ENCODE data around the gene TDRKH. TPM values are rescaled to one million over a fixed set of nuclear protein-coding genes. Genes with fewer than 3 reads are reported as not detected.
"Not testable (repeated sequence)": the region's sequence is repeated elsewhere in the genome, so short reads cannot be mapped to it uniquely, and the experiment has no call there.

Gene TDRKH
- total RNA-seq, 5 donors from 2014 or later (not counting 1 experiment from before 2014, with no cell fraction given) = 9.6 to 26.3 (median 22.1) TPM

DNA sequence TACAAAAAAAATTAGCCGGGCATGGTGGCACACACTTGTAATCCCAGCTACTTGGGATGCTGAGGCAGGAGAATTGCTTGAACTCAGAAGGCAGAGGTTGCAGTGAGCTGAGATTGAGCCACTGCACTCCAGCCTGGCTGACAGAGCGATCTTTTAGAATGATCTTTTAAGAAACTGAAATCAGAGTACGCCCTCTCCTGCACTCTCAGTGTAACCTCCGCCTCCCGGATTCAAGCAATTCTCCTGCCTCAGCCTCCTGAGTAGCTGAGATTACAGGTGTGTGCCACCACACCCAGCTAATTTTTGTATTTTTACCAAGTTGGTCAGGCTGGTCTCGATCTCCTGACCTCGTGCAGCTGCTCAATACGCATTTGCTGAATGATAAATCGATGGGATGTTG is 56.3 kb downstream of the TDRKH start:
- H3K27ac Mint-ChIP-seq; H3K9me3 ChIP-seq; H3K4me3 Mint-ChIP-seq; POLR2A ChIA-PET; H3K4me1 ChIP-seq (ENCODE audit: control insufficient read depth in 1 of 2, extremely low read depth in 1 of 2, insufficient read depth in 2 of 2, low read length in 2 of 2); H3K27ac ChIP-seq (ENCODE audit: low read length); H3K36me3 Mint-ChIP-seq; CTCF ChIA-PET; H3K36me3 ChIP-seq (ENCODE audit: control insufficient read depth in 2 of 2, extremely low read depth in 1 of 2, insufficient read depth in 1 of 2, low read length in 1 of 2); H3K4me1 Mint-ChIP-seq; ATAC-seq (replicated peaks in 1 of 4); DNase-seq; H3K4me3 ChIP-seq (ENCODE audit: control insufficient read depth in 1 of 2, extremely low read depth in 1 of 2, low read length in 1 of 2): not testable (repeated sequence)
- Mint-ChIP-seq H3K27me3 (peaks cover 16 to 23% of the 10 kb centered on the region in 2 donors), H3K9me3 (peaks cover 8 to 13% (median 9%) of the 10 kb centered on the region in 3 donors)
- WGBS (ENCODE audit: insufficient coverage) = 77% methylated on average over 9 of the region's 9 CpGs
- H3K27me3 ChIP-seq (replicated peaks in 1 of 2; ENCODE audit: control insufficient read depth in 2 of 2, extremely low read depth in 1 of 2, insufficient read depth in 2 of 2, low read length in 1 of 2) = peaks cover 0 to 17% of the 10 kb centered on the region in 2 experiments

DNA sequence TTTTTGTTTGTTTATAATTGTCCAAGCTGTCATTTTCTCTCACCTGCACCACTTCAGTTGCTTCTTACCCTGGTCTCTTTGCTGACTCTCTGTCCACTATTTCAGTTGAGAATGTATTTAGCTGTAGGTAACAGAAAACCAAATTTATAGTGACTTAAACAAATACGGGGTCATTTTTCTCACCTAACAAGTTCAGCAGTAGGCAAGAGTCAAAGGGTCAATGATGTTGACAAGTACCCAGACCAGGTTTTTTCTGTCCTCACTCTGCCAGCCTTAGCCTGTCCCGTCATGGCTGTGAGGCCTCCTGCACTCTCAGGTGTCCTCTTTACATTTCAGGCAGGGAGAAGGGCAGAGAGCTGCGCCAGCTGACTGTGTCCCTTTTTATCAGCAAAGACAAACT is 57.2 kb downstream of the TDRKH start:
- POLR2A ChIA-PET = interaction anchor here in 1 of 2 donors (0.6 kb wide), 1 partner anchor 248 kb away, joined by 11 read pairs; no protein-coding TSS in a partner anchor
- no peaks in the 10 kb centered on the region for H3K36me3 ChIP-seq (ENCODE audit: control insufficient read depth in 2 of 2, extremely low read depth in 1 of 2, insufficient read depth in 1 of 2, low read length in 1 of 2)
- no peak overlapping the region for H3K27ac ChIP-seq (ENCODE audit: low read length)
- peaks cover 0 to 4% (median 0%) of the 10 kb centered on the region in 3 donors for H3K4me1 Mint-ChIP-seq
- H3K4me3 ChIP-seq (ENCODE audit: control insufficient read depth in 1 of 2, extremely low read depth in 1 of 2, low read length in 1 of 2) = no peak overlapping the region
- ATAC-seq (replicated peaks in 1 of 4) (no peak), DNase-seq (no peak)
- no peaks in the 10 kb centered on the region for H3K9me3 ChIP-seq
- peaks cover 21 to 32% of the 10 kb centered on the region in 2 donors for H3K27me3 Mint-ChIP-seq
- CTCF ChIA-PET = no interaction called here
- WGBS (ENCODE audit: insufficient coverage) = 90% methylated on average over 2 of the region's 3 CpGs
- no peaks in the 10 kb centered on the region for H3K4me1 ChIP-seq (ENCODE audit: control insufficient read depth in 1 of 2, extremely low read depth in 1 of 2, insufficient read depth in 2 of 2, low read length in 2 of 2)
- peaks cover 0 to 23% of the 10 kb centered on the region in 2 experiments for H3K27me3 ChIP-seq (replicated peaks in 1 of 2; ENCODE audit: control insufficient read depth in 2 of 2, extremely low read depth in 1 of 2, insufficient read depth in 2 of 2, low read length in 1 of 2)
- no peak overlapping the region for H3K4me3 Mint-ChIP-seq
- H3K27ac Mint-ChIP-seq = no peak overlapping the region
- peaks cover 7 to 10% (median 8%) of the 10 kb centered on the region in 3 donors for H3K9me3 Mint-ChIP-seq
- H3K36me3 Mint-ChIP-seq = peaks cover 1% of the 10 kb centered on the region

DNA sequence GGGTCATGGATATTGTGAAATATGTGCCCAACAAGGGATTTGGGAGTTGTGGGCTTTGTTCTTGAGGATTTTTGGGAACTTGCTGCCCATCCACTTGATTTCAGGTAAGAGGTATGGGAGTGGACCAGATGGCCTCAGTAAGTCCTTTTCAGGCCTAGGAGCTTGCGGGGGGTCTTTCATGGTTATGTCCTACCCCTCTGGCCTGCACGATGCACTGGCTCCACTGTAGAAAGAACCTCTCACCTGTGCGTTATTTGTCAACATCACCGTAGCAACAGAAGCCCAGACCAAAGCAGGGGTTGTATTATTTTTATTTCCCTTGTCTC is 60.4 kb downstream of the TDRKH start:
- POLR2A ChIA-PET = interaction anchor here in 1 of 2 donors (0.7 kb wide), 1 partner anchor 101 kb away, joined by 3 read pairs; no protein-coding TSS in a partner anchor

DNA sequence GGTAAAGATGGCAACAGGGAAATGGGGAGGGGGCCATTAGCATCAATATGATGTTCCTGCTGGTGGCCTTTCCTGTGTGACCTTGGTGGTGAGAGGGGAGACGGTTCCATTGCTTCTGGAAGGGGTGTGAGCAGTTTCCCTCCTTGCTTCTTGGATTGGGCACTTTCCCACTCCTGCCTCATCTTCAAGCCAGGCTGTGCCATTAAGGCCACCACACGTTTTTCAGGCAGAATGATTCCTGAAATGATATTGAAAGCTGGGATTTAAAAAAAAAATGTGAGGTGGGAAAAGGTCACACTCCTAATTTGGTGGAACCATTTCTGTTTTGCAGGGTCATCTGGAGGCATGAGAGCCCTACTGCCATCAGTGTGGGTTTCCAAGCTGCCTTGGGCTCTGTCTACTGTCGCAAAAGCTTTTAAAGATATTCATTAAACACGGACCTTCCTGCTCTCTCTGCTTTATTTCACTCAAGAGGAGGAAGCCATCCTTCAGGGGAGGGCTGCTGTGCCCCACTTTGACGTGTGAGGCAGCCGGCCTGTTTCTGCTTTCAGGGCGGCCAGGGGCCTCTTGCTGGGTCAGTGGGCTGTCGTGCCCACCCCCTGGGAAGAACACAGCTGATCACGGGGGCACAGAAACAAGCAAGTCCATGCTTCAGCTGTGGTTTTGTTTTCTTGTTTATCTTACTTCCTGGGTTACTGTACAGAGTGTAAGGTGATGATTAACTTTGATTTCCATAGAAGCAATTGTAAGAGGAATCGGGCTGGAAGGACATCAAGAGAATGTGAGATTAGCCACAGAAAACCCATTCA is 60.9 kb downstream of the TDRKH start:
- H3K36me3 ChIP-seq (ENCODE audit: control insufficient read depth in 2 of 2, extremely low read depth in 1 of 2, insufficient read depth in 1 of 2, low read length in 1 of 2) = no peaks in the 10 kb centered on the region
- no peaks in the 10 kb centered on the region for H3K9me3 ChIP-seq
- H3K27ac ChIP-seq (ENCODE audit: low read length) = no peak overlapping the region
- Mint-ChIP-seq H3K4me1 (no peaks in the 10 kb centered on the region), H3K36me3 (no peaks in the 10 kb centered on the region), H3K4me3 (no peak overlapping the region), H3K27me3 (peaks cover 37 to 62% of the 10 kb centered on the region in 2 donors), H3K27ac (no peak overlapping the region), H3K9me3 (no peaks in the 10 kb centered on the region)
- WGBS (ENCODE audit: insufficient coverage) = 66% methylated on average over 6 of the region's 10 CpGs
- H3K4me3 ChIP-seq (ENCODE audit: control insufficient read depth in 1 of 2, extremely low read depth in 1 of 2, low read length in 1 of 2) = no peak overlapping the region
- ATAC-seq (replicated peaks in 1 of 4) (no peak), DNase-seq (no peak)
- H3K4me1 ChIP-seq (ENCODE audit: control insufficient read depth in 1 of 2, extremely low read depth in 1 of 2, insufficient read depth in 2 of 2, low read length in 2 of 2) = no peaks in the 10 kb centered on the region
- CTCF ChIA-PET = interaction anchor here (0.5 to 0.9 kb wide), 2 partner anchors 16 to 479 kb away, joined by 3 to 4 read pairs; no protein-coding TSS in a partner anchor
- peaks cover 3 to 40% of the 10 kb centered on the region in 2 experiments for H3K27me3 ChIP-seq (replicated peaks in 1 of 2; ENCODE audit: control insufficient read depth in 2 of 2, extremely low read depth in 1 of 2, insufficient read depth in 2 of 2, low read length in 1 of 2)
- POLR2A ChIA-PET = interaction anchor here in 1 of 2 donors (0.7 kb wide), 1 partner anchor 101 kb away, joined by 3 read pairs; no protein-coding TSS in a partner anchor

More for the DNA sequence above, 60.4 kb downstream of the TDRKH start:
- no peak for ATAC-seq (replicated peaks in 1 of 4)
- Mint-ChIP-seq H3K36me3 (no peaks in the 10 kb centered on the region), H3K9me3 (no peaks in the 10 kb centered on the region), H3K4me3 (no peak overlapping the region), H3K4me1 (peaks cover 0 to 1% (median 0%) of the 10 kb centered on the region in 3 donors), H3K27me3 (peaks cover 36 to 61% of the 10 kb centered on the region in 2 donors), H3K27ac (no peak overlapping the region)
- no CpG with 5 or more reads among the region's 4 CpGs for WGBS (ENCODE audit: insufficient coverage)
- peaks cover 3 to 35% of the 10 kb centered on the region in 2 experiments for H3K27me3 ChIP-seq (replicated peaks in 1 of 2; ENCODE audit: control insufficient read depth in 2 of 2, extremely low read depth in 1 of 2, insufficient read depth in 2 of 2, low read length in 1 of 2)
- no peak for DNase-seq
- no peaks in the 10 kb centered on the region for H3K9me3 ChIP-seq
- CTCF ChIA-PET = no interaction called here
- H3K4me3 ChIP-seq (ENCODE audit: control insufficient read depth in 1 of 2, extremely low read depth in 1 of 2, low read length in 1 of 2) = no peak overlapping the region
- H3K27ac ChIP-seq (ENCODE audit: low read length) = no peak overlapping the region
- H3K4me1 ChIP-seq (ENCODE audit: control insufficient read depth in 1 of 2, extremely low read depth in 1 of 2, insufficient read depth in 2 of 2, low read length in 2 of 2) = no peaks in the 10 kb centered on the region
- H3K36me3 ChIP-seq (ENCODE audit: control insufficient read depth in 2 of 2, extremely low read depth in 1 of 2, insufficient read depth in 1 of 2, low read length in 1 of 2) = no peaks in the 10 kb centered on the region

DNA sequence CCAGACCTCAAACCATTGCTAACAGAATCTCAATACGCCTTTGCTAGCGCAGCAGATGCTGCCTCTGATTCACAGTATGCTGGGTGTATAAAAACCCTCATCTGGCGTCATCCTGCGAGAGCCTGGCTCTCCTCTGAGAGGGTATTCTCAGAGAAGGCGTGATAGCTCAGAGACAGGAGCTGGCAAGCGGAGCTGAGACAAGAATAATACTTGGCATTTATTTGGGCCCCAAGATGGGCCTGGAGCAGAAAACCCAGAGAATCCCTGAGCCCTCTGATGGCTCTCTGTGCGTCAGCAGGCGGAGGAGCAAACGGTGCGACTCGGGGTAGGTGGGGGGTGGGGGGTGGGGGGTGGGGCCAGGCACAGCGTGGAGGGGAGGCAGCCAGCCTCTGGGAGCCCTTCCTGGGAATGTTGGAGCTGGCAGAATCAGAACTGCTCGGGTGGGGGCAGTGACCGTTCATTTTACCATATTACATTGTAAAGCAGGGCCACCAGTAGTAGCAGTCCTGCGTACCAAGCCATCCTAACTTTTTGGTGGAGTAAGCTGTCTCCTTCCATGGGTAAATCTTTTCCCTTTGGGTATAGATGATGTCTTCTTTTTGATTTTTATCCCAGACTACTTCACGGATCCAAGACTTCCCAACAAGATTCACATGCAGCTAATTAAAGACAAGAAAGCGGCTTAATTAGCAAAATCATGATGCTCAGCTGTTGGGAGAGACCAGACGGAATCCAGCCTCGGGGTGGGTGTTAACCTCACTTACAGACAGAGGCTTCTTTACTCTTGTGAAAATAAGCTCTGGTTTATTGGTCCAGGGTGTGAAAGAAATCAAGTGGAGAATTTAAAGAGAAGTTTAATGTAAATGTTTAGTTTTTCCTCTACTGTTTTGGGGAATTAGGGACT is 61.9 kb downstream of the TDRKH start:
- Histone ChIP-seq H3K9me3 (no peaks in the 10 kb centered on the region), H3K4me1 (ENCODE audit: control insufficient read depth in 1 of 2, extremely low read depth in 1 of 2, insufficient read depth in 2 of 2, low read length in 2 of 2) (no peaks in the 10 kb centered on the region), H3K27me3 (replicated peaks in 1 of 2; ENCODE audit: control insufficient read depth in 2 of 2, extremely low read depth in 1 of 2, insufficient read depth in 2 of 2, low read length in 1 of 2) (peaks cover 7 to 45% of the 10 kb centered on the region in 2 experiments), H3K27ac (ENCODE audit: low read length) (no peak overlapping the region), H3K4me3 (ENCODE audit: control insufficient read depth in 1 of 2, extremely low read depth in 1 of 2, low read length in 1 of 2) (no peak overlapping the region), H3K36me3 (ENCODE audit: control insufficient read depth in 2 of 2, extremely low read depth in 1 of 2, insufficient read depth in 1 of 2, low read length in 1 of 2) (no peaks in the 10 kb centered on the region)
- no peak for ATAC-seq (replicated peaks in 1 of 4)
- Mint-ChIP-seq H3K27ac (no peak overlapping the region), H3K36me3 (no peaks in the 10 kb centered on the region), H3K27me3 (peaks cover 39 to 68% of the 10 kb centered on the region in 2 donors), H3K4me3 (no peak overlapping the region), H3K4me1 (no peaks in the 10 kb centered on the region), H3K9me3 (no peaks in the 10 kb centered on the region)
- ChIA-PET POLR2A (interaction anchor here (0.5 to 0.7 kb wide), 2 partner anchors 135 to 396 kb away, joined by 5 to 6 read pairs; no protein-coding TSS in a partner anchor), CTCF (interaction anchor here (0.5 to 0.9 kb wide), 3 partner anchors 16 to 478 kb away, joined by 3 to 4 read pairs (median 3); no protein-coding TSS in a partner anchor)
- 80% methylated on average over 6 of the region's 19 CpGs for WGBS (ENCODE audit: insufficient coverage)
- no peak for DNase-seq
